ENCODE measurements around the gene SSU72.
A peak's percentile ranks its signal among the peaks of the same experiment; 100 is the strongest.
"Not testable (repeated sequence)": the region's sequence is repeated elsewhere in the genome, so short reads cannot be mapped to it uniquely, and the experiment has no call there.

The SSU72 gene

GRCh38 chr1:1511533-1512285 is 63.0 kb downstream of the SSU72 start, which contains the start of gene ATAD3A:
Gene ATAD3A, plus strand, starts transcription at chr1:1512162. Its CDS starts 107 bp downstream, at chr1:1512269.
- TF ChIP-seq POLR2AphosphoS5 (IDR thresholded peaks at IDR 0.05; ENCODE audit: low read depth, low read length) (peak; percentile 55; the same call in 1 of the 2 replicates), POLR2A (IDR thresholded peaks at IDR 0.05; ENCODE audit: low read depth, low read length) (peak; percentile 65; the same call in 1 of the 2 replicates), TAF1 (IDR thresholded peaks at IDR 0.05; ENCODE audit: borderline replicate concordance, low read depth, low read length) (no peak)
- DNase-seq (ENCODE audit: insufficient read length): peak; percentile 97
- peak; percentile 98 for FAIRE-seq

- FAIRE-seq: peak; percentile 50
- no peak for DNase-seq (ENCODE audit: insufficient read length)
- TF ChIP-seq POLR2AphosphoS5 (IDR thresholded peaks at IDR 0.05; ENCODE audit: low read depth, low read length): no peak
- TF ChIP-seq POLR2A (IDR thresholded peaks at IDR 0.05; ENCODE audit: low read depth, low read length): no peak
- no peak for TF ChIP-seq TAF1 (IDR thresholded peaks at IDR 0.05; ENCODE audit: borderline replicate concordance, low read depth, low read length)
These were observed 63.6 kb downstream of the SSU72 start for GRCh38 chr1:1510912-1511532.

GRCh38 chr1:1509465-1509850 is 65.2 kb downstream of the SSU72 start:
- not testable (repeated sequence) for FAIRE-seq

GRCh38 chr1:1508775-1509464 is 65.7 kb downstream of the SSU72 start:
- not testable (repeated sequence) for FAIRE-seq; DNase-seq (ENCODE audit: insufficient read length)

More at GRCh38 chr1:1509465-1509850, 65.2 kb downstream of the SSU72 start:
- DNase-seq (ENCODE audit: insufficient read length): not testable (repeated sequence)

GRCh38 chr1:1507305-1507704 is 67.4 kb downstream of the SSU72 start:
- DNase-seq (ENCODE audit: insufficient read length) (no peak), FAIRE-seq (no peak)
- TF ChIP-seq POLR2A (IDR thresholded peaks at IDR 0.05; ENCODE audit: low read depth, low read length) (no peak), TAF1 (IDR thresholded peaks at IDR 0.05; ENCODE audit: borderline replicate concordance, low read depth, low read length) (no peak), POLR2AphosphoS5 (IDR thresholded peaks at IDR 0.05; ENCODE audit: low read depth, low read length) (no peak)

- FAIRE-seq; DNase-seq (ENCODE audit: insufficient read length): not testable (repeated sequence)
These were observed 68.9 kb downstream of the SSU72 start for GRCh38 chr1:1505801-1506200.

GRCh38 chr1:1505366-1505798 is 69.3 kb downstream of the SSU72 start:
- FAIRE-seq: peak; percentile 93
- DNase-seq (ENCODE audit: insufficient read length): not testable (repeated sequence)

GRCh38 chr1:1504777-1505365 is 69.8 kb downstream of the SSU72 start:
- not testable (repeated sequence) for FAIRE-seq

GRCh38 chr1:1495461-1495975 is 79.1 kb downstream of the SSU72 start:
- FAIRE-seq; DNase-seq (ENCODE audit: insufficient read length): not testable (repeated sequence)

More at GRCh38 chr1:1504777-1505365, 69.8 kb downstream of the SSU72 start:
- not testable (repeated sequence) for DNase-seq (ENCODE audit: insufficient read length)

- not testable (repeated sequence) for FAIRE-seq; DNase-seq (ENCODE audit: insufficient read length)
These were observed 80.4 kb downstream of the SSU72 start for GRCh38 chr1:1494311-1494710.

Data from GM12892 (cell line).